ENCODE results near the gene TSPAN14. TPM values are rescaled to one million over a fixed set of nuclear protein-coding genes. Genes with fewer than 3 reads are reported as not detected.

TSPAN14 gene
- total RNA-seq, 6 experiments from 2014 or later = 72.9 to 96.2 (median 84.5) TPM

DNA sequence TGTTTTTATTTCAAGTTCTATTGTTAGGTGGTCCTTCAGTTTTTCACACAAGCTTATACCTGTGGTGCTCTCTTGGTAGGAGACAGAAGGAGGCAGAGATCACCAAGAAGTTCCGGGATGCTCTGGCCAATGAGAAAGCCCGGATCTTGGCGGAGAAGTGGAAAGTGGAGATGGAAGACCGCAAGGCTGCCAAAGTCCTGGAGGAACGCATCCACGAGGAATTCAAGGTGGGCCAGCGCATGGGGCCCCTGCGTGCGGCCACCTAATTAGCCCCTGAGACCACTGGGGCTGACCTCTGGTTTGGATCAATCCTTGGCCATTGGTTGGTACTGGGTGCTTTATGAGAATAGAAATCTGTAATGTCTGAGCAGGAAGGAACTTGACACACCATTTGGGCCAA lies 117.2 kb downstream of the TSPAN14 start:
- TF ChIP-seq CTCF (IDR thresholded peaks at IDR 0.05) = no peak
- Mint-ChIP-seq H3K4me3 (no peak overlapping the region), H3K36me3 (ENCODE audit: low read depth) (no peaks in the 10 kb centered on the region), H3K27me3 (ENCODE audit: insufficient read depth) (peaks cover 17% of the 10 kb centered on the region), H3K27ac (no peak overlapping the region), H3K4me1 (ENCODE audit: low read depth) (no peaks in the 10 kb centered on the region), H3K9me3 (no peaks in the 10 kb centered on the region)
- DNase-seq = no peak

- no peak overlapping the region for H3K27ac Mint-ChIP-seq
- peaks cover 5% of the 10 kb centered on the region; the same call in 1 of the 2 replicates for H3K9me3 Mint-ChIP-seq
- H3K4me3 Mint-ChIP-seq = no peak overlapping the region
- no peak for DNase-seq
- H3K36me3 Mint-ChIP-seq (ENCODE audit: low read depth) = no peaks in the 10 kb centered on the region
- TF ChIP-seq CTCF (IDR thresholded peaks at IDR 0.05) = no peak
- no peaks in the 10 kb centered on the region for H3K4me1 Mint-ChIP-seq (ENCODE audit: low read depth)
- H3K27me3 Mint-ChIP-seq (ENCODE audit: insufficient read depth) = peaks cover 6% of the 10 kb centered on the region
These were observed 125.2 kb downstream of the TSPAN14 start for GRCh38 chr10:80579181-80579763.

DNA sequence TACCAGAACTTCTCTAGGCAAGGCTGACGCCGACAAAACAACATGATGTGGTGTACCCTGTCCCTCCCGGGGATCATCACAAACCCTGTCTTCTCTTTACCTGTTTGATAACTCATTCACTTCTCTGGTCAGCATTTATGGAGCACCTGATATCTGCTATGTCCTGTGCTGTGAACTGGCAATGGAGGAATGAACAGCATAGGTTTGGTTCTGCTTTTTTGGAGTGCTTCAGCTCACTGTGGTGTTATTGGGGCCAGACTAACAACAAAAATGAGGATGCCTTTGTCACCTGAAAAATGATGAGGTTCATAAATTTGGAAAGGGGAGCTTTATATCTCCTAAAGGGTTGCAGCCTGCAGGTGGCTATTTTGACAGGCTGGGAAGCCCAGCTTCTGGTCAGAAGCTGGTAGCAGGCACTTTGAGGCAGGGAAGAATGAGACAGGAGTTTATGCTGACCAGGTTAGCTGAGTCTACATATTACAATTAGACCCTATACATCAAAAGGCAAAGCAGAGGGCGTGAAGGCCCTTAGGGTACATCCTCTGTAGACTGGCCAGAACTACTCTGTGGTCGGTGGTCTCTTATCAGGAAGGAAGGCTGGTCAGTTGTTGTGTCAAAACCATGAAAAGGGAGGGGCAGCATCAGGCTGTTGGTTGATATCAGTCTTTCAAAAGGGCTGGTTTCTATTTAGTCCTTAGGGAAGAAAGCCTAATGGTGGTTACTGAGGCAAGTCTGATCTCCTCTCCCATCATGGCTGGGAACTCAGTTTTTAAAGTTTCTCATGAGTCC lies 125.9 kb downstream of the TSPAN14 start:
- Mint-ChIP-seq H3K9me3 (peaks cover 5% of the 10 kb centered on the region; the same call in 1 of the 2 replicates), H3K4me1 (ENCODE audit: low read depth) (no peaks in the 10 kb centered on the region), H3K4me3 (no peak overlapping the region), H3K27ac (no peak overlapping the region), H3K27me3 (ENCODE audit: insufficient read depth) (peaks cover 6% of the 10 kb centered on the region), H3K36me3 (ENCODE audit: low read depth) (no peaks in the 10 kb centered on the region)
- DNase-seq = no peak
- TF ChIP-seq CTCF (IDR thresholded peaks at IDR 0.05) = no peak

- H3K4me1 Mint-ChIP-seq (ENCODE audit: low read depth) = no peaks in the 10 kb centered on the region
These were observed 126.7 kb downstream of the TSPAN14 start for GRCh38 chr10:80580638-80581468.

More at GRCh38 chr10:80580638-80581468, 126.7 kb downstream of the TSPAN14 start:
- peaks cover 5% of the 10 kb centered on the region; the same call in 1 of the 2 replicates for H3K9me3 Mint-ChIP-seq
- H3K27me3 Mint-ChIP-seq (ENCODE audit: insufficient read depth) = peaks cover 11% of the 10 kb centered on the region
- no peak for DNase-seq
- no peaks in the 10 kb centered on the region for H3K36me3 Mint-ChIP-seq (ENCODE audit: low read depth)
- no peak overlapping the region for H3K27ac Mint-ChIP-seq
- H3K4me3 Mint-ChIP-seq = no peak overlapping the region
- no peak for TF ChIP-seq CTCF (IDR thresholded peaks at IDR 0.05)

All from HFFc6 (cell line).